ENCODE results near the gene ZMIZ1.
A peak's percentile ranks its signal among the peaks of the same experiment; 100 is the strongest.

Gene ZMIZ1

DNA sequence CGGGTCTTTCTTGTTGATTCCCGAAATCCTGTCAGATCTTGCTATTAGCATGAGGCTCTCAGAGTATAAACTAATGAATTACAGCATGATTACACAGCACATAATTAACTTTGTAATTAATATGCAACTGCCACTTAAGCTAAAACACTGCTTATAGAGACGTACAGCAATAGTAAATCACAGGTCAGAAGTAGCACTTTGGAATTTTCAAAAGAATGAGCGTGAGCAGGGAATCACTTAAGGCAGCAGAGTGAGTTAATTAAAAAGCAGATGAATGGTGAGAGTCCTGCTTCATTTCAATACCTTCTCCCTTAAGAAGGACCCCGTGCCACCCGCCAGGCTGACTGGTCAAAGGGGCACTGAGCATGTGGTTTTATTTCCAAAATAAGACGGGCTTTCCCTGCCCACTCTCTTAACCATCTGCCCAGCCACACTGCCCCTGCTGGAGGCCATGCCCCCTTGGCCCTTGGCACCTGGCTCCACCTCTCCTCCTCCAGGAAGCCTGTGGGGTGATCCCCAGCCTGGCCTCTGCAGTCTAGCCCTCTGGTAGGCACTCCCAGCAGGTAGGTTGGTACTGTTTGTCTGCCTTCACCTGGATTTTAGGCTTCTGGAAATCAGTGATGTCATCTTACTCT, 117.8 kb downstream of the ZMIZ1 start:
- DNase-seq (ENCODE audit: low read depth) = no peak

GRCh38 chr10:79187121-79187940, 118.6 kb downstream of the ZMIZ1 start:
- no peak for DNase-seq (ENCODE audit: low read depth)

GRCh38 chr10:79188154-79188965, 119.6 kb downstream of the ZMIZ1 start:
- no peak for DNase-seq (ENCODE audit: low read depth)

DNA sequence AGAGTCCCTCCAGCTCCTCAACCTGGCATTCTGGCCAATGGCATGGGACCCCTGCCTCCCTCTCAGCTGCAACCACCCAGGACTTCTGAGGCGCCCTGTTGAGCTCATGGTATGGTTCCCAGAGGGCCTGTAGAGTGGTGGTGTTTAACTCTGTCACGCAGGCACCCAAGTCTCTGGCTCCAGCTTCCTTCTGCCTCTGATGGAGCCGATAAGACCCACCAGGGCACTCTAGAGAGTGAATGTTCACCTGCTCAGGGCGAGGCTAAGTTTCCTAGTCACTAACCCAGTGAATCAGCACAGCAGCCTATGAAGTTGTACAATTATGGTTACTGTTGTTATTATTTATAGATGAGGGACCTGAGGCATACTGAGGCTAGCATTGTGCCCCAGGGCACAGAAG, 120.4 kb downstream of the ZMIZ1 start:
- DNase-seq (ENCODE audit: low read depth) = no peak

GRCh38 chr10:79189853-79190435, 121.2 kb downstream of the ZMIZ1 start:
- peak; percentile 70 for DNase-seq (ENCODE audit: low read depth)

- no peak for DNase-seq (ENCODE audit: low read depth)
Measured at GRCh38 chr10:79190740-79191261, 122.0 kb downstream of the ZMIZ1 start.

DNA sequence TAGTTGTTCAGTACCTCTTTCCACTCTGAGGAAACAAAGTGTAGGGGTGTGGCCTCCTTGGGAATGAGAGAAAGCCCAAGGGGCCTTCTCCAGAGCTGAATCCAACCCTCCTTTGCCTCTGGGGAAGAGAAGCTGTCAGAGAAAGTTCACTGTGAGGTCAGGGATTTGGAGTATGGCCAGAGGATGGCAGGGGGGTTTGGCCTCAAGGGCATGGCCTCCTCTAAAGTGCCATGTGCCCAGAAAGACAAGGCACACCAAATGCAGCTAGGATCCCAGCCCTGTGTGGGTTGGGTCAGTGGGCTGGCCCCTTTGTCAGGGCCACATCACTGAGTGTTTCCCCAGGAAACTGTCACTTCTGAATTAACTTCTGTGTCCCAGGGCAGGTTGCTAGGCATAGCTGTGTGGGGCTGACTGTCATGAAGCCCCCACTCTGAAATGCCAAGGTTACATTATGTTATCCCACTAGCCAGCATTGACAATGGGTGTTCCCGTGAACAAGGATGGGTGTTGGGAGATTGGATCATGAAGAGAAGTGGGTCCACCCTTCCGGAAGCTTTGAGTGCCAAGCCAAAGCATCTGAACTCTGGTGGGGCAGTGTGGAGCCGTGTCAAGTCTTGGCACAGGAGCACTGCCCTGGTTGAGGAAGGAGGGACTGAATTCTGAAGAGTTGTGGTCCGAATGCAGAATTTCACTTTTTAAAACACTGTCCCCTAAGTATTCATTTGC, 123.3 kb downstream of the ZMIZ1 start:
- DNase-seq (ENCODE audit: low read depth) = no peak

- no peak for DNase-seq (ENCODE audit: low read depth)
Measured at GRCh38 chr10:79192677-79193003, 123.9 kb downstream of the ZMIZ1 start.

DNA sequence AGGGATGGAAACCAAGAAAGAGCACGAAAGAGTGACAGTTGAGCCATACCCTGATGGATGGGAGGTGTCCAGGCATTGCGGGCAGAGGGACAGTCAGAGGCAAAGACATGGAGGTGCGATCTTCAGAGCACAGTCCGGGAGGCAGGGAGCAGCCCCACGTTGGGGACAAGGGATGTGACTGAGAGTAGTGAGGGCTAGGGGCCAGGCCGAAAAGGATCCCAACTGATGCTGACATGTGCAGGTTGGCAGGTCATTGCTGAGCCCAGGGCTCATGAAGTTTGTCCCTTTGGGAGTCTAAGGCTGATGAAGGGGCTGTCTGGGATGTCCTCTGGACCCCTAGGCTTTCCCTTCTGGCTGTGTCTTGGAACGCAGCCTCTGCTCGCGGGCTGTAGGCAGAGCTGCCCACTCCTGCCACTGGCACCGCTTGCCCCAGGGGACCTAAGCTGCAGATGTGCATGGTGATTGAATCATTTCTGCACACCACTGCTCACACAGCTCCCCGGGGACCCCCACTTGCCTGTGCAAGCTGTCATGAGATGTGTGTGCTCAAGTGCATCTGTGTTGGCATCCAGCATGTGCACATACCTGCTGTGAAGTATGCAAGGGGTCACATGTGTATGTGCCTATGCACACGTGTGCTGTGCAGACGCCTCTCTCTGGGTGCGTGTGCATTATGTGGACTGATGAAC, 125.1 kb downstream of the ZMIZ1 start:
- no peak for DNase-seq (ENCODE audit: low read depth)

- peak; percentile 72 for DNase-seq (ENCODE audit: low read depth)
Measured at GRCh38 chr10:79195091-79195923, 126.5 kb downstream of the ZMIZ1 start.

DNA sequence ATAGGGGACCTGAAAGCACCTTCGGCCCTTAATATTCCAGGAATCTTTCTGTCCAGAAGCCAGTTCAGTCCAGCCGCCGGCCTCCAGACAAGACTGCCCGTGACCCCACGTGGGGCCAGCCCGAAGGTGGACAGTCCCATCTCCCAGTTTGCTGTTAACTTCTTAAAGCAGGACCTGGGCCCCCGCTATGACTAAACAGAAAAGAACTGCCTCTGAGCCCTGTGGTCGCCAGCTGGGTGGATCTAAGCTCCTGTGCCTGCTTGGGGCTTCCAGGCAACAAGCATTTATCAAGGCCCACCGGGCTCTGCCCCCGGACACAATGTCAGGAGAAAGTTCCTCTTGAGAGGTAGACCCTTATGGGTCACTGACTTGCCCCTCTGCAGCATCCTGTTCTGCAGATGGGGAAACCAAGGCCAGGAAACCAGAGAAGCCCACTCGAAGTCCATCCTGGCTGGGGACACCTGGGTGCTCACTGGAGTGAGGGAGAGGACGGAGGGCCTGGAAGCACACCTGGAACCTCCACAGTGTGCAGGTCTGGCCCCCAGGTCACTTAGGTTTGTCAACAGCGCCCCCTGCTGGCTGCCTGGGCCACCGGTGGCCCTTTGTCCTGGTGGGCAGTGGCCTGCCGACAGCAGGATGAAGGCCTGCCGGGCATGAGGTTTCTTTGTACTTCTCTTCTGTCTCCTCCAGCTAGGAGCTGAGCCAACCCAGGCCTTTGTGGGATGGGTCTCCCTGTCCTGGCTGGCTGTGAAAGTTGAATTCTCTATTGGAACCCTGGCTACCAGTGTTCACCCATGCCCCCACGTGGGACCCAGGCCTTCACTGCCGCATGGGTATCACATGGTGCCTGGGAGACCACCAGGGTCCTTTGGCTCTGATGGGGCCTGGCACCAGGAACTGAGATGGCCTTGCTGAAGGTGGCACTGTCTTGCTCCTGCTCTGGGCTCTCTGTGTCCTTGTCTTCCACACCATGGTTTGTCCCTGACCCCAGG, 128.0 kb downstream of the ZMIZ1 start:
- peak; percentile 47 for DNase-seq (ENCODE audit: low read depth)

- no peak for DNase-seq (ENCODE audit: low read depth)
Measured at GRCh38 chr10:79197558-79197957, 128.8 kb downstream of the ZMIZ1 start.

DNA sequence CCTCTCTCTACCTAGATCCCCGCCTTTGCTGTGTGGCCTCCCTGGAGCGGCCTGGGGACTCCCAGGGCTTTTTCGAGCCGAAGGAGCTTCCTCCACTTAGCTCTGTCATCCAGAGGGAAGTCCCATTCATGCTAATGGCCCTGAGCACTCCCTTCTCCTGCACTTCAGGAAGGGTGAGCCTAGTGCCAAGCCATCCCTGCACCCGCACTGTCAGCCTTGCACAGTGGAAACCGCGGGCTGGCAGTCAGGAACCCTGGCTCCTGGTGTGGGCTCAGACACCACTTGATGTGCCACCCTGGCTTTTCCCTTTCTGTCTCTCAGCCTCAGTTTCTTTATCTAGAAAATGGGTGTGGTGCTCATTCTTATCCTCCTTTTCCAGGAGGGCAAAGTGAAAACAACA, 131.6 kb downstream of the ZMIZ1 start:
- DNase-seq (ENCODE audit: low read depth) = no peak

- DNase-seq (ENCODE audit: low read depth) = no peak
Measured at GRCh38 chr10:79201706-79202105, 132.9 kb downstream of the ZMIZ1 start.

GRCh38 chr10:79202188-79203013, 133.6 kb downstream of the ZMIZ1 start:
- no peak for DNase-seq (ENCODE audit: low read depth)

- no peak for DNase-seq (ENCODE audit: low read depth)
Measured at GRCh38 chr10:79203014-79203644, 134.4 kb downstream of the ZMIZ1 start.

DNA sequence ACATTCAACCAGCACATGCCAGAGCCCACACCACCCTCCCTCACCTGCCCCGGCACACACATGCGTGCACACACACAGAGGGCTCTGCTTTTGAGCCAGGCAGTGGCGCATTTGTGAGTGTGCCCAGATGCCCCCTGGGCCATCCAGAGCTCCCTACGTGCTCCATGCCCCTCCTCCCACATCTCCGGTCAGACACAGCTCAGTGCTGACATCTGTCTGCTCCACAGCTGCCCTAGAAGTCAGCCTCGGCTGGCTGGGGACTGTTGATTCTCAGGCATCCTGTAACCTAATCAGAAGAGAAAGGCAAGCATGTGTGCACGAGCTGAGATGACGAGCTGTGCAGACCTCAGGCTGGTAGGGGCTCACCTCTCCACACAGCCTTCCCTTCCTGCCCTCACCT, 135.1 kb downstream of the ZMIZ1 start:
- no peak for DNase-seq (ENCODE audit: low read depth)

Data from amniotic epithelial cell (primary cell).